ENCODE results near the gene HMOX2.

- no peak for TF ChIP-seq CTCF (IDR thresholded peaks at IDR 0.05; ENCODE audit: borderline replicate concordance, extremely low read depth, low read length, poor library complexity, severe bottlenecking)
- TF ChIP-seq EZH2 (IDR thresholded peaks at IDR 0.05; ENCODE audit: borderline replicate concordance, low read depth, low read length, severe bottlenecking): no peak
Measured at GRCh38 chr16:4533490-4533889, 57.3 kb downstream of the HMOX2 start.

Measured in DND-41 (cell line).